Fibroblast of lung (primary cell): ENCODE results near the gene RNU1-1.
"Not testable (repeated sequence)": the region's sequence is repeated elsewhere in the genome, so short reads cannot be mapped to it uniquely, and the experiment has no call there.

Experiments
- CTCF ChIP-seq, 2 donors: IDR thresholded peaks in 1 of 2; conservative IDR thresholded peaks in 1 of 2; 1 replicate in 1 of 2; 2 replicates in 1 of 2; pipeline ENCODE4 v1.5.1; 2011 to 2012; ENCODE audit warnings: low read length in 2 of 2, control low read depth in 1 of 2, inconsistent platforms in 1 of 2, low read depth in 1 of 2, mild to moderate bottlenecking in 1 of 2
- EZH2 ChIP-seq: IDR thresholded peaks from 2 replicates; pipeline ENCODE4 v1.5.1; 2012; ENCODE audit warnings: low read length, control low read depth, mild to moderate bottlenecking; ENCODE audit errors: missing control alignments

GRCh38 chr1:16501446-16501845, 12.6 kb downstream of the RNU1-1 start:
- not testable (repeated sequence) for TF ChIP-seq CTCF (conservative IDR thresholded peaks at IDR 0.05 in 1 of 2, IDR thresholded peaks at IDR 0.05 in 1 of 2; ENCODE audit: low read depth in 1 of 2, low read length in 2 of 2); EZH2
